GM19452 (cell line): ENCODE results near the gene VWA8.
"Not testable (repeated sequence)": the region's sequence is repeated elsewhere in the genome, so short reads cannot be mapped to it uniquely, and the experiment has no call there.

Source experiments
- ATAC-seq: cut with Tn5 transposase; IDR thresholded peaks from one replicate; pipeline ENCODE4 v1.9.1; 2021; ENCODE audit not compliant: unreplicated experiment

The VWA8 gene

GRCh38 chr13:41859565-41859964 lies 101.3 kb downstream of the VWA8 start:
- ATAC-seq = no peak

GRCh38 chr13:41858780-41859179 lies 102.1 kb downstream of the VWA8 start:
- ATAC-seq = no peak

DNA sequence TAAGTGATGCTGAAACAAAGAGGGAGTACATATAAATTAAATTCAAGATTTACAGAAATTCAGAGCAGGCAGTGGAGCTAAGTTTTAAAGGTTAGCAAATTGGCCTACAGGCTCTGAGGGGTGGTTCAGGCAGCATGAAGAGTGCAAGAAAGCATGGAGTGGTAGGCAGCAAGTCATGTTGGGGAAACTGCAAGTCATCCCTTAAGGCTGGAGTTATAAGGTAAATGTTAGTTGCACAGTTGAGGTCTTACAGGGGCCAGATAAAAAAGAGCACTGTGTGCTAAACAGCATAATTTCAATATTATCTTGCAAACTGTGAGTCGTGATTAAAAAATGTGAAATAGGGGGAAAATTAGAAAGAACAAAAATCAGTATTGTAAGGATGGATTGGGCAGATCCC lies 106.2 kb downstream of the VWA8 start:
- ATAC-seq = no peak

DNA sequence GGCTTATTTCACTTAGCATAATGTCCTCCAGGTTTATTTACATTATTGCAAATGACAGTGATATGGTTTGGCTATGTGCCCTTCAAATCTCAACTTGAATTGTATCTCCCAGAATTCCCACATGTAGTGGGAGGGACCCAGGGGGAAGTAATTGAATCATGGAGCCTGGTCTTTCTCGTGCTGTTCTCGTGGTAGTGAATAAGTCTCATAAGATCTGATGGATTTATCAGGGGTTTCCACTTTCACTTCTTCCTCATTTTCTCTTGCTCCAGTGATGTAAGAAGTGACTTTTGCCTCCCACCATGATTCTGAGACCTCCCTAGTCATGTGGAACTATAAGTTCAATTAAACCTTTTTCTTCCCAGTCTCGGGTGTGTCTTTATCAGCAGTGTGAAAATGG lies 109.6 kb downstream of the VWA8 start:
- ATAC-seq = no peak

DNA sequence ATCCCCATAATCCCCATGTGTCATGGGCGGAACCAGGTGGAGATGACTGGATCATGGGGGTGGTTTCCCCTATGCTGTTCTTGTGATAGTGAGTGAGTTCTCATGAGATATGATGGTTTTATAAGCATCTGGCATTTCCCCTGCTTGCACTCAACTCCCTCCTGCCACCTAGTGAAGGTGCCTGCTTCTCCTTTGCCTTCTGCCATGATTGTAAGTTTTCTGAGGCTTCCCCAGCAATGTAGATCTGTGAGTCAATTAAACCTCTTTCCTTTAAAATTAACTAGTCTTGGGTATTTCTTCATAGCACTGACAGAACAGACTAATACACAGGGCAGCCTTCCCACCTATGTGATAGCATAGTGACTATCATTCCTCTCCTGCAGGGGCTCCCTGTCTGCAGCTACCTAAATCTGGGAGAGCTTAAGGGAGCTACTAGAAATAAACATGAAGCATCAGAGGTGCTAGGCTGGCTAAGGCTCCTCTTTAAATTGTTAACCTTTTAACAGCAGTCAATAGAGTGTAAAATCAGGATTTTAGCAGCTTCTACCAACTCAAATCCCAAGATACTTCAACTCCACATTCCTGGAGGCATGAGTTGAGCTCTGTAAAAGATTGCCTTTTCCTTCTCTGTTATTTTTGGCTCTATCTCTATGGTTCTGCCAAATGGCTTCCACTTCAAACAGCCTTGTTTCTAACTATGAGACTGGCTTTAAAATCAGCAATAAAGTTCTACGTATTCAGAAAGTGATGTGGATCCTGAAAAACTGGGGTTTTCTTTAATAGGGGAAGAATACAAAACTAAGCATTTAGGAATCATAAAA lies 112.3 kb downstream of the VWA8 start:
- ATAC-seq = no peak

- no peak for ATAC-seq
These were observed 113.7 kb downstream of the VWA8 start for GRCh38 chr13:41847216-41847615.

- no peak for ATAC-seq
These were observed 118.8 kb downstream of the VWA8 start for GRCh38 chr13:41842036-41842620.

- ATAC-seq = no peak
These were observed 123.3 kb downstream of the VWA8 start for GRCh38 chr13:41837629-41838028.

DNA sequence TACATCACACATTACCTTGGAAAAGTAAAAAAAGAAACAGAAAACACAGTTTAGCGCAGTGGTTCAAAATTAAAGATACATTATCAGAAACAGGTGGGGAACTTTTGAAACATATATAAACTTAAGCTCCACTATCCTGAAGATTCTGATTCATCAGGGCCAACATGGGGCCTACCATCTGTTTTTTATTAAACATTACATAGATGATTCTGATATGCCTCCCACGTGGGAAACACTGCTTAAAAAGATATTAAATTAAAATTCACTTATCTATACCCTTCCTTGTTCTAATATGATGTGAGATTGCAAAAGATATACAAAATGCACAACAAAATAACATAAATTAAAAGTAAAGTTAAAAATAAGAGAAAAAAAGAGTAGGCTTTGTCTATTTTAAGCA lies 125.0 kb downstream of the VWA8 start:
- ATAC-seq = no peak

- not testable (repeated sequence) for ATAC-seq
These were observed 126.2 kb downstream of the VWA8 start for GRCh38 chr13:41834697-41835096.

DNA sequence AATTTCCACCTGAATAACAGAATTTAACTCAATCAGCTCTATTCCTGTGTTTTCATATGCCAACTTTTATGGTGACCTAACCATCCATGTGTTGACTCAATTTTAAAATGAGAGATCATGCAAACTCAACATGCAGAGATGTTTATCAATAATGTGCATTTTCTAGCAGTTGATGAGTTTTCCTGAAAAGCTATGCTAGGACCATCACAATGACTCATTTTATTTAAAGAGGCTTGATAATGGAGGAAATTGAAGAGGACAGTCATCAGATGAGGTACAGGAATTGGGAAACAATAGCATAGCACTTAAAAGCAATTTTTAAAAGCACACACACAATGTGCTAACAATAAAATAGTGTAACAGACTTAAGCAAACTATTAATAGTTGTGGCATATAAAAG lies 127.1 kb downstream of the VWA8 start:
- ATAC-seq = no peak

GRCh38 chr13:41833201-41833600 lies 127.7 kb downstream of the VWA8 start:
- ATAC-seq = no peak

- ATAC-seq = no peak
These were observed 133.2 kb downstream of the VWA8 start for GRCh38 chr13:41827507-41828213.

- no peak for ATAC-seq
These were observed 135.2 kb downstream of the VWA8 start for GRCh38 chr13:41825691-41826090.

DNA sequence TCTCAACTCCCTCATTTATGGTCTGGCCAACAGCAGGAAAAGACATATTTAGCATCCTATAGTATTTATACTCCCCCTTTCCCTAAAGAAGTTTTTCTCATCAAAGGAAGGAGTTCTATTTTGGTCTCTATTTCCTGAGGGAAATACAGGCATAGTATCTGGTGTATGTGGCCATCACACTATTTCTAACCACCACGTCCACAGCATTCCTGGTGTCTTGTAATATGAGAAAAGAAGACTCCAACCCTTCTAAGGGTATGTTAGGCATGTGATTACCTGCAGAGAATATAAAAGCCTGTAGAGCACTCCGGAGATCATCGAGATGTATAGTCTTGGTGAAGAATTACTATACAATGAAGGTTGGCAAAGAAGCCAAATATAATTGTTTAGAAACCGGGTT lies 137.4 kb downstream of the VWA8 start:
- no peak for ATAC-seq

DNA sequence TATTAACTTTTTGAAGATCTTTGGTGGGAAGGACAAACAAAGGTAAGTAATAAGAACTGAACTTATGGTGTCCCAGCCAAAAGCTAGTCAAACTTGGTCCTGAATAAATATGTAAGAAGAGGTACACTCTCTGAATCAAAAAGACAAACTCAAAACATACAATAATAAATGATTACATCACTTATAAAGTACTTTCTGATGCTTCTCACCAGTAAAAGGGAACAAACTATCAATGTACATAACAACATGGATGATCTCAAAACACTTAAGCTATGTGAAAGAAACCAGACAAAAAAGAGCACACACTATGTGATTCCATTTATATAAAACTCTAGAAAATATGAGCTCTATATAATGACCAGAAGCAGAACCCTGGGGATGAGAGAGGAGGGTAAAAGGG lies 138.3 kb downstream of the VWA8 start:
- ATAC-seq = no peak

DNA sequence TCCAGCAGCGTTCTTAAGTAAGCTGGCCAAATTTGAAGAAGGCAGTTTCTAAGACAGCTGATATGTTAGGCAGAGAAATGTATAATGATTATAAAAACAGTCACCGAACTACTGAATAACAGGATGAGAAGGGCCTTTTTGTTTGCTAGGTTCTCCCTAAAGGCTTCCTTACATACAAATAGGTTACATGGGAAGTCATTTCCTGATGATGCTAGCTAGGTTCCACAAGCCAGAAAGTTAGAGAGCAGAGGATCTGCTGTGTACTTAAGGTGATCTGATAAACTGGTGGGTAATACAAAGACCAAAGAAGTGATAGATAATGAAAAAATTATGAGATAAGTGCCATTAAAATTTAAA lies 139.7 kb downstream of the VWA8 start:
- ATAC-seq = no peak

DNA sequence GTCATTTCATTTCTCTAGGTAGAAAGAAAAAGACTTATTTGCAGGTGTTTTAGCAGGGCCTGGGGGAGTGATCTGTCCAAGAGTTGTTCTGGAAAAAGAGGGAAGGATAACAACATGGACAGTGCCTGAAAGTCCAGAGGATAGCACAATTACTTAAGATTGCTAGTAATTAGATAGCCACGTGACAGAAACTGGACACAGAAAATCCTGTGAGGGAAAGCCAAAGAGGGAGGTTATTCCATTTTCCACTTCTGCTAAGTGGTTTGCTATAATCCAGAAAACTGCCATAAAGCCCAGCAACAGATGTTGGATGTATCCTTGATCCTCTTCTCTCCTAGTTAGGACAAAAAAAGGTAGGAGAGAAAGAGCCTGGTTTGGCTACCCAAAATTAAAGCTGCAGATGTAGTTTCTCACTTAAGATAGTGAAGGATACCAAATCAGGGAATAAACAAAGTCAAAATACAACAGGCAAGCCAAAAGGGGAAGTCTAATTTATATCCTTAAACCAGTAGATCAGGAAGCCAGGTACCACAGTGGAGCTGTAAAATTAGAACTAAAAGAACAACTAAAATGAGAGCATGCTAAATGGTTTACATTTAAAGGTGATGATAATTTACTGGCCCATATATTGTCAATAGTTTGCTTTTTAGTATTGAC lies 140.2 kb downstream of the VWA8 start:
- ATAC-seq = no peak

GRCh38 chr13:41816057-41816456 lies 144.9 kb downstream of the VWA8 start:
- no peak for ATAC-seq

GRCh38 chr13:41813426-41813825 lies 147.5 kb downstream of the VWA8 start:
- ATAC-seq = no peak

- no peak for ATAC-seq
These were observed 148.1 kb downstream of the VWA8 start for GRCh38 chr13:41812851-41813250.

GRCh38 chr13:41812237-41812636 lies 148.7 kb downstream of the VWA8 start:
- no peak for ATAC-seq
